ENCODE measurements around the gene PTPRM. TPM values are rescaled to one million over a fixed set of nuclear protein-coding genes. Genes with fewer than 3 reads are reported as not detected.

The PTPRM gene
- total RNA-seq, 1 donor = 64.2 TPM

- no peak overlapping the region for H3K4me3 ChIP-seq (ENCODE audit: low read depth, low read length)
- DNase-seq (ENCODE audit: low read depth) = no peak
- no peak for TF ChIP-seq CTCF (IDR thresholded peaks at IDR 0.05; ENCODE audit: insufficient read depth, low read length)
These were observed 671.4 kb downstream of the PTPRM start for GRCh38 chr18:8238507-8238906.

DNA sequence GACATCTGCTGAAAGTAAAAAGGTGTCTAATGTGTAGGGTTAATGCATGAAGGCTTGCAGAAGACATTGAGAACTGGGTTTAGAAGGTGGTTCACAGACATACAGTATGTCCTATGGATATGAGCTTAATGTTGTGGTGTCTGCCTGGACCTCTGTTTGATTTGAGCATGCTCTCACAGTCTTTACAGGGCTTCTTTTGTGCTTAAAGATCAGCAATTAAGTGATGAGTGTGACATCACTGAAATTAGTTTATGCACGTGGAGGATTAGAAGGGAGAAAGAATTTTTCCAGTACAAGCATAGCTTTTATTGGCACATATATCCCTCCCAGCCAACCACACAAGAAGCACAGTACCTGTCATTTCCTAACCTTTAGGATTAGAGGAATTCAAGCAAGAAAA, 674.6 kb downstream of the PTPRM start:
- TF ChIP-seq CTCF (IDR thresholded peaks at IDR 0.05; ENCODE audit: insufficient read depth, low read length) = no peak
- no peak for DNase-seq (ENCODE audit: low read depth)
- no peak overlapping the region for H3K4me3 ChIP-seq (ENCODE audit: low read depth, low read length)

DNA sequence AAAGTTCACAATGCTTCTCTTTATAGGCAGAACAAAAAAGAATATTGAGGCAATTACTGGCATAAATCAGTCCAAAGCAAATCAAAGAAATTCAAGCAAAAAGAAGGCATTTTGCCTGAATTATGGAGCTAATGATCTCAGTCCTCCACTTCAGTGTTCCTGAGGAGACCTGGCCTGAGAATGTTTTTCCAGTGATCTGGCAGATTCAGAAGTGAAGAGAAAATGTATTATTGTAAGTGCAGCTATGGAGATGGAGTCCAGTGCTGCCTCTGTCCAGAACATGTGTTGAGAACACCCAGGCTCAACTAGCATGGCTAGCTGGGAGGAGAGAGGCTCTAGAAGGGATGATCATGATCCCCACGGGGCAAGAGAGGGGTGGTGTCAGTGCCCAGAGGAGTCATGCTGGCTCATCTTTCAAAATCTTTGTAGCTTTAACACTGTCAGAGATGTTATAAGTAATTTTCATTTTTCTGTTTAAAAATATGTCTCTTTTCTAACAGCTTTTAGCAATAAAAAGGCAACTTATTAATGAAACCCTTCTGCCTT, 675.1 kb downstream of the PTPRM start:
- no peak for TF ChIP-seq CTCF (IDR thresholded peaks at IDR 0.05; ENCODE audit: insufficient read depth, low read length)
- no peak for DNase-seq (ENCODE audit: low read depth)
- no peak overlapping the region for H3K4me3 ChIP-seq (ENCODE audit: low read depth, low read length)

GRCh38 chr18:8247700-8248099, 680.6 kb downstream of the PTPRM start:
- TF ChIP-seq CTCF (IDR thresholded peaks at IDR 0.05; ENCODE audit: insufficient read depth, low read length) = no peak
- H3K4me3 ChIP-seq (ENCODE audit: low read depth, low read length) = no peak overlapping the region
- no peak for DNase-seq (ENCODE audit: low read depth)

- no peak for TF ChIP-seq CTCF (IDR thresholded peaks at IDR 0.05; ENCODE audit: insufficient read depth, low read length)
- no peak for DNase-seq (ENCODE audit: low read depth)
- no peak overlapping the region for H3K4me3 ChIP-seq (ENCODE audit: low read depth, low read length)
These were observed 681.5 kb downstream of the PTPRM start for GRCh38 chr18:8248576-8248975.

DNA sequence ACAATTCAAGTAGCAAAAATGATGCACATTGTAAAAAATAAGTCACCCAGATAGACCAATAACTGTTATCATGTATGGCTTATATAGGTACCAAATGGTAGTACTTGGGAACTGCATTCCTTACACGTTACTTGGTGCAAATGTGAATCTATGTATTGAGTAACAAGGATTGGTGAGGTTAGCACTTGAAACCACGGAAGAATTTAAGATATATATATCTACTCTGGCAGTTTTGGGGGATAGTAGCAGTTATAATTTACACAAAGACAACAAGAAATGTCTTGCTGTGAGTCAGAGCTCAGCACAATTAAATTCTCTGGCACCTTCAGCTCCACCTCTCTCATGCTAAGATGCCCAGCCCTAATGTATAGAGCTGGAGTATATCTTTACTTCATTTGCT, 682.7 kb downstream of the PTPRM start:
- no peak for DNase-seq (ENCODE audit: low read depth)
- no peak overlapping the region for H3K4me3 ChIP-seq (ENCODE audit: low read depth, low read length)
- TF ChIP-seq CTCF (IDR thresholded peaks at IDR 0.05; ENCODE audit: insufficient read depth, low read length) = no peak

GRCh38 chr18:8252371-8252770, 685.3 kb downstream of the PTPRM start:
- H3K4me3 ChIP-seq (ENCODE audit: low read depth, low read length) = no peak overlapping the region
- no peak for DNase-seq (ENCODE audit: low read depth)
- no peak for TF ChIP-seq CTCF (IDR thresholded peaks at IDR 0.05; ENCODE audit: insufficient read depth, low read length)

Data from fibroblast of the aortic adventitia (primary cell).